Smooth muscle cell (in vitro differentiated cells): ENCODE data around the gene LRRC17. TPM values are rescaled to one million over a fixed set of nuclear protein-coding genes. Genes with fewer than 3 reads are reported as not detected.

Source experiments
- DNase-seq: peaks from one replicate; lab custom pipeline; 2025; ENCODE audit not compliant: unreplicated experiment; lab: John Stamatoyannopoulos, UW
- H2AFZ ChIP-seq: fragments of 200-600 bp; sonication (generic); 2 replicates; pipeline ENCODE4 v1.6.0; 2016; ENCODE audit warnings: antibody characterized with exemption, low read depth, mild to moderate bottlenecking
- H3F3A ChIP-seq: fragments of 200-600 bp; sonication (generic); 2 replicates; pipeline ENCODE4 v1.6.0; 2017; ENCODE audit warnings: antibody characterized with exemption, low read depth
- H3K27ac ChIP-seq: fragments of 200-600 bp; sonication (generic); 2 replicates; pipeline ENCODE4 v1.5.1; 2016; ENCODE audit warnings: low read depth, mild to moderate bottlenecking
- H3K27me3 ChIP-seq: fragments of 200-600 bp; sonication (generic); 2 replicates; pipeline ENCODE4 v1.6.1; 2016; ENCODE audit warnings: low read depth, mild to moderate bottlenecking
- H3K36me3 ChIP-seq: fragments of 200-600 bp; sonication (generic); 2 replicates; pipeline ENCODE4 v1.5.1; 2016; ENCODE audit warnings: low read depth
- H3K4me1 ChIP-seq: fragments of 200-600 bp; sonication (generic); 2 replicates; pipeline ENCODE4 v1.5.1; 2016; ENCODE audit warnings: low read depth
- H3K4me2 ChIP-seq: fragments of 200-600 bp; sonication (generic); 2 replicates; pipeline ENCODE4 v1.6.0; 2016; ENCODE audit warnings: mild to moderate bottlenecking
- H3K4me3 ChIP-seq: fragments of 200-600 bp; sonication (generic); 2 replicates; pipeline ENCODE4 v1.5.1; 2016; ENCODE audit warnings: mild to moderate bottlenecking
- H3K79me2 ChIP-seq: fragments of 200-600 bp; sonication (generic); 2 replicates; pipeline ENCODE4 v1.6.0; 2016; ENCODE audit warnings: low read depth, mild to moderate bottlenecking
- H3K9ac ChIP-seq: fragments of 200-600 bp; sonication (generic); 2 replicates; pipeline ENCODE4 v1.6.0; 2016; ENCODE audit warnings: low read depth
- H3K9me3 ChIP-seq: fragments of 200-600 bp; sonication (generic); replicated peaks from 2 replicates; pipeline ENCODE4 v1.5.1; 2016; ENCODE audit warnings: low read depth
- H4K20me1 ChIP-seq: fragments of 200-600 bp; sonication (generic); 2 replicates; pipeline ENCODE4 v1.6.0; 2016; ENCODE audit warnings: low read depth
- WGBS: methylation state at CpG from one replicate; pipeline ENCODE4 v1.1.7; 2016; ENCODE audit warnings: low lambda C conversion rate; 5-methylcytosine and 5-hydroxymethylcytosine counted together
- polyA plus RNA-seq: library from polyadenylated mRNA; unstranded; fragments of >200 nt; fragmentation: Nextera tagmentation; extraction: Ambion mirVana; gene quantifications from 2 replicates; pipeline ENCODE4 v1.2.1, GENCODE V29; 2016
- total RNA-seq: library from RNA; depleted of rRNA; stranded (reverse); fragments of >200 nt; gene quantifications from 2 replicates; pipeline ENCODE4 v1.2.3, GENCODE V29; 2014
- TF ChIP-seq, protein P1 (sequence below): fragments of 200-600 bp; sonication (generic); IDR thresholded peaks from 2 replicates; pipeline ENCODE4 v1.5.1; 2017; ENCODE audit warnings: borderline replicate concordance, mild to moderate bottlenecking, antibody characterized with exemption; ENCODE audit not compliant: insufficient read depth, poor library complexity, severe bottlenecking

LRRC17 gene
- total and polyA plus RNA-seq, 2 experiments from 2014 or later = 6.2 to 23.0 TPM

DNA sequence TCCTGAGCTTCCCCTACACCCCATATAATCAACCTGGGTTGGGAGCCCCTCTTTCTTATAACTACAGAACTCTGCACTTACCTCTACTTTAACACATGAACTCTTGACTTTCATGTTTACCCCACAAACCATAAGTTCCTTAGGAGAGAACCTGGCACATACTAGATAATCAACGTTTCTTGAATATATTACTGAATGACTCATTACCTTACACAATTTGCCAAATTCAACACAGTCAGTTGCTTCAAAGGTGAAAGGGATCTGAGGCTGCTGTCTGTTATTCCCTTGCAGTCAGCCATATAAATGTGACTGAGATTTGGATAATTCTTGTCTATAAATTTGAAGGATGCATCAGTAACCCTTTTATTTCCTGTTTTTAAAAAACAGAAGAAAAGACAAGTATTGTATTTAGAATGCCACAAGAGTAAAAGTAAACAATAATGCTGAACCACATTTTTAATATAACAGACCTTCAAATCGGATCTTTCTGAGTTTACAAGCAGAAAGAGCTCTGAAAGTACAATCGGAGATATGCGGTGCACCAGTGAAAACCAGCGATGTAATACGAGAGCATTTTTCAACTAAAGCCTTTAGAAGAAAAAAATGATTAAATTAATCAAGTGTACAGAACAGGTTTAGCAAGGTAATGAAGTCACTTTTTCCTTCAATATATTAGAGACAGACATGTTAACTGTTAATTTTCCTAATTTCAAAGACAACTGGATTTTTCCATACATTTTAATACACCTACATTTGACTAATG lies 29.5 kb upstream of the LRRC17 start:
- no peak overlapping the region for H2AFZ ChIP-seq
- H3K9ac ChIP-seq = no peak overlapping the region
- no peak overlapping the region for H3K4me2 ChIP-seq
- H3K27me3 ChIP-seq = no peaks in the 10 kb centered on the region
- no peaks in the 10 kb centered on the region for H3K9me3 ChIP-seq
- 75% methylated on average over 6 of the region's 6 CpGs for WGBS
- H3K36me3 ChIP-seq = no peaks in the 10 kb centered on the region
- H3F3A ChIP-seq = no peaks in the 10 kb centered on the region
- no peaks in the 10 kb centered on the region for H4K20me1 ChIP-seq
- DNase-seq = no peak
- no peak overlapping the region for H3K4me3 ChIP-seq
- H3K4me1 ChIP-seq = no peaks in the 10 kb centered on the region
- no peaks in the 10 kb centered on the region for H3K79me2 ChIP-seq
- TF ChIP-seq, protein P1, sequence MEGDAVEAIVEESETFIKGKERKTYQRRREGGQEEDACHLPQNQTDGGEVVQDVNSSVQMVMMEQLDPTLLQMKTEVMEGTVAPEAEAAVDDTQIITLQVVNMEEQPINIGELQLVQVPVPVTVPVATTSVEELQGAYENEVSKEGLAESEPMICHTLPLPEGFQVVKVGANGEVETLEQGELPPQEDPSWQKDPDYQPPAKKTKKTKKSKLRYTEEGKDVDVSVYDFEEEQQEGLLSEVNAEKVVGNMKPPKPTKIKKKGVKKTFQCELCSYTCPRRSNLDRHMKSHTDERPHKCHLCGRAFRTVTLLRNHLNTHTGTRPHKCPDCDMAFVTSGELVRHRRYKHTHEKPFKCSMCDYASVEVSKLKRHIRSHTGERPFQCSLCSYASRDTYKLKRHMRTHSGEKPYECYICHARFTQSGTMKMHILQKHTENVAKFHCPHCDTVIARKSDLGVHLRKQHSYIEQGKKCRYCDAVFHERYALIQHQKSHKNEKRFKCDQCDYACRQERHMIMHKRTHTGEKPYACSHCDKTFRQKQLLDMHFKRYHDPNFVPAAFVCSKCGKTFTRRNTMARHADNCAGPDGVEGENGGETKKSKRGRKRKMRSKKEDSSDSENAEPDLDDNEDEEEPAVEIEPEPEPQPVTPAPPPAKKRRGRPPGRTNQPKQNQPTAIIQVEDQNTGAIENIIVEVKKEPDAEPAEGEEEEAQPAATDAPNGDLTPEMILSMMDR = no peak
- peak overlapping the region; percentile 63 for H3K27ac ChIP-seq

DNA sequence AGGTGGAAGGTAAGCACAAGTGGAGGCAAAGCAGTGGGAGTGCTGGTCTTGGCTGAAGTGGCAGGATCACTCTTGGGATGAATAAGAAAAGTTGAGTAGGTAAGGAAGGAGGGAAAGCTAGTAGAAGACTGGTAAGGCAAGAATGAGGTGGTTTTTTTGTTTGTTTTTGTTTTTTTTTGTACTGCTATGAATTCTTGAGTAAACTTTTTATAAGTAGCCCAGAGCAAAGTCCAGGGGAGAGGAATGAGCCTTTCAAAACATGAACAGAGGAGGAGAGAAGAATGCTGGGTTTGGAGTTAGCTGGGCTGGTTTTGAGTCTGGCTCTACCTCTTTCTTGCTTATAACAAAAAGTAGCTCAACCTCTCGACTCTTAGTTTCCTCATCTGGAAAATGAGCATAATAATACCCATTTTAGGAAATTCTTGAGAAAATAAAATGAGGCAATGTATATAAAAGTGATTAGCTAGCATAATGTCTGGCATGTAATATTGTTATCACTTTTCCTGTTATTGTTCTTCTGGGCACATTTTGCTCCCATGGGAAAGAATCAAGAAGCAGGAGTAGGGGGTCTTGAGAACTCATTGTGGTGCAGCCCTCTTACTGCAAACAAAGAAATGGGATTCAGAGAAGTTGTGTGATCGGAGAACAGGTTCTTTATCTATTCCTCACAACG lies 24.1 kb upstream of the LRRC17 start:
- DNase-seq = no peak
- H3K4me1 ChIP-seq = peaks cover 9% of the 10 kb centered on the region
- no peaks in the 10 kb centered on the region for H4K20me1 ChIP-seq
- H3K9me3 ChIP-seq = no peaks in the 10 kb centered on the region
- no peak overlapping the region for H3K4me2 ChIP-seq
- H3K79me2 ChIP-seq = no peaks in the 10 kb centered on the region
- 94% methylated on average over 3 of the region's 3 CpGs for WGBS
- H3K36me3 ChIP-seq = no peaks in the 10 kb centered on the region
- H3F3A ChIP-seq = peaks cover 11% of the 10 kb centered on the region
- no peak overlapping the region for H3K9ac ChIP-seq
- no peak overlapping the region for H2AFZ ChIP-seq
- H3K4me3 ChIP-seq = no peak overlapping the region
- no peak overlapping the region for H3K27ac ChIP-seq
- TF ChIP-seq, protein P1 = no peak
- H3K27me3 ChIP-seq = no peaks in the 10 kb centered on the region

DNA sequence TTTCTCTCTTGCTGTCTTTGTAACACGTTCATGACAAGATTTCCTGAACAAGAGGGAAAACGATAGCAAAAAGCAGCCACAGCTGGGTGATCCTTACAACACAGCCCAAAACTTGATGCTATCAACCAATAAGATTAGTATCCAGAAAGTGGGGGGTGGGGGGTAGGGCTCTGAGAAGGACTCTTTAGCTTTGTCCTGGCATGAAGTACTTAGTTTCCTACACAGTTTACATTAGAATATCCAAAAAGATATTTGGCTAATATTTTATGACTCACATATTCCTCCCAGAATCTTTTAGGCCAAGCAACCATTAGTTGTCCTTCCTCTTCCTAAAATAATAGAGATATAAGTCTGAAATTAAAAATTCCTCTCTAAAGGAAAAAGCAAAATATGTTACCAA lies 22.9 kb upstream of the LRRC17 start:
- Histone ChIP-seq H3K4me2 (peak overlapping the region; percentile 28), H3K27ac (peak overlapping the region; percentile 88)
- DNase-seq = no peak

More for the DNA sequence above, 22.9 kb upstream of the LRRC17 start:
- H3K27me3 ChIP-seq = no peaks in the 10 kb centered on the region
- H3K79me2 ChIP-seq = no peaks in the 10 kb centered on the region
- H3K4me1 ChIP-seq = peaks cover 9% of the 10 kb centered on the region
- WGBS = 80% methylated on average over 2 of the region's 2 CpGs
- no peaks in the 10 kb centered on the region for H3K36me3 ChIP-seq
- H3K4me3 ChIP-seq = no peak overlapping the region
- peaks cover 11% of the 10 kb centered on the region for H3F3A ChIP-seq
- H3K9me3 ChIP-seq = no peaks in the 10 kb centered on the region
- H3K9ac ChIP-seq = peak overlapping the region; percentile 54
- H2AFZ ChIP-seq = no peak overlapping the region
- no peaks in the 10 kb centered on the region for H4K20me1 ChIP-seq
- TF ChIP-seq, protein P1 = no peak
